ENCODE data around the gene P2RX1. TPM values are rescaled to one million over a fixed set of nuclear protein-coding genes. Genes with fewer than 3 reads are reported as not detected.

The P2RX1 gene
- total and polyA plus RNA-seq, 7 donors: 0.46 to 55.9 (median 4.3) TPM

DNA sequence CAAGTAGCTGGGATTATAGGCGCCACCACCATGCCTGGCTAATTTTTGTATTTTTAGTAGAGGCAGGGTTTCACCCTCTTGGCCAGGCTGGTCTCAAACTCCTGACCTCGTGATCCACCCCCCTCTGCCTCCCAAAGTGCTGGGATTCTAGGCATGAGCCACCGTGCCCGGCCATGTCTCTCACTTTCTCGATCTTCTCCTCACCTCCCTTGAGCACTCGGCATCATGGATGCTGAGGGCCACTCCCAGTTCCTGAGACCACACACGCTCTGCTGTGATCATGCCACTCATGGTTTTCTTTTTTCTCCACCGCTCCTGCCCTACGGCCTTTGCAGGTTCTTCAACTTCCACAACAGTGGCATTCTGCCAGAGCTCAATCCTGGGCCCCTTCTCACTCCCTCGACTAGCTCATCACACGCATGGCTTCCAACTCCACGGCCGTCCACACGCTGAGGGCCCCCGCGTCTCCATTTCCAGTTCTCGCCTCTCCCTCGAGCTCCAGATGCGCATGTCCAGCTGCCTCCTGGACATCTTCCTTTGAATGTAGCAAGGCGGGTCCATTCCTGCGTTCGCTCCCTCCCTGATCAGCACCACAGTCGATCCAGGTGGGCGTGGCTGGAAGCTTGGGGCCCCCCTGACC lies 64.7 kb downstream of the P2RX1 start:
- no peaks in the 10 kb centered on the region for H3K36me3 ChIP-seq
- peaks cover 0 to under 1% (median 0%) of the 10 kb centered on the region in 4 donors for H3K4me1 ChIP-seq
- no peaks in the 10 kb centered on the region for H3K27me3 ChIP-seq
- 84 to 86% methylated on average over 24 of the region's 24 CpGs for WGBS, 2 donors
- peak; percentile 45 for DNase-seq
- H3K4me3 ChIP-seq: no peak overlapping the region
- no peak for TF ChIP-seq POLR2A (IDR thresholded peaks at IDR 0.05)
- no peak for TF ChIP-seq POLR2AphosphoS5 (IDR thresholded peaks at IDR 0.05)
- no peak for TF ChIP-seq EP300 (IDR thresholded peaks at IDR 0.05)
- TF ChIP-seq, protein P1, sequence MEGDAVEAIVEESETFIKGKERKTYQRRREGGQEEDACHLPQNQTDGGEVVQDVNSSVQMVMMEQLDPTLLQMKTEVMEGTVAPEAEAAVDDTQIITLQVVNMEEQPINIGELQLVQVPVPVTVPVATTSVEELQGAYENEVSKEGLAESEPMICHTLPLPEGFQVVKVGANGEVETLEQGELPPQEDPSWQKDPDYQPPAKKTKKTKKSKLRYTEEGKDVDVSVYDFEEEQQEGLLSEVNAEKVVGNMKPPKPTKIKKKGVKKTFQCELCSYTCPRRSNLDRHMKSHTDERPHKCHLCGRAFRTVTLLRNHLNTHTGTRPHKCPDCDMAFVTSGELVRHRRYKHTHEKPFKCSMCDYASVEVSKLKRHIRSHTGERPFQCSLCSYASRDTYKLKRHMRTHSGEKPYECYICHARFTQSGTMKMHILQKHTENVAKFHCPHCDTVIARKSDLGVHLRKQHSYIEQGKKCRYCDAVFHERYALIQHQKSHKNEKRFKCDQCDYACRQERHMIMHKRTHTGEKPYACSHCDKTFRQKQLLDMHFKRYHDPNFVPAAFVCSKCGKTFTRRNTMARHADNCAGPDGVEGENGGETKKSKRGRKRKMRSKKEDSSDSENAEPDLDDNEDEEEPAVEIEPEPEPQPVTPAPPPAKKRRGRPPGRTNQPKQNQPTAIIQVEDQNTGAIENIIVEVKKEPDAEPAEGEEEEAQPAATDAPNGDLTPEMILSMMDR (IDR thresholded peaks at IDR 0.05): no peak
- H3K27ac ChIP-seq: no peak overlapping the region
- H3K9me3 ChIP-seq: no peaks in the 10 kb centered on the region
- intact Hi-C loops (cut with DNase I): no loop called here

DNA sequence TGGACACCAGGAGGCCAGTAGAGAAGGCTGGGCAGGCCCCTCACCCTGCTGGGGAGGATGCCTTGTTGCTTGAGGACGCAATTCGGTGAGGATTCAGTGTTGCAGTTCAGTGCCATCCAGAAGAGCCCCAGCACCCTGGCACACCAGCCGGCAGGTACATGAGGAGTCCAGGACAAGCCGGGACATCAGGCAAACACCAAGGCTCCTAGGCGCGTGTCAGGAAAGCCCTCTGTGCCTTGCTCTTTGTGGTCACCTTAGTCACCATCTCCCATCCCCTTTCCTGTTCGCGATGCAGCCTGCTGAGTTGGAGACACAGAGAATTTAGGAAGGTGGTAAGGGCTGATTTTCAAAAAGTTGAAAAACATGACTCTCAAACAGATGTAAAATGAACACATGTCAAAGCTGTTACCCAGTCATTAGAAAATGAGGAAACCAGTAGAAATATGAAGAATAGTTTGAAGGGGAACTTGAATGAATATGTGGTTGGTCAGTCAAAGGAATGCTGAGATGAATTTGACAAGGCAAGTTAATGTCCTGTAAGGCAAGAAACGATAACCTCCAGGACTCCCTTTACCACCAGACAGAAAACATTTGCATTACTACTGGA lies 67.9 kb downstream of the P2RX1 start:
- Histone ChIP-seq H3K4me1 (peaks cover 0 to 20% (median 19%) of the 10 kb centered on the region in 4 donors), H3K9me3 (no peaks in the 10 kb centered on the region), H3K36me3 (peaks cover 0 to 8% (median 0%) of the 10 kb centered on the region in 4 donors), H3K27me3 (no peaks in the 10 kb centered on the region), H3K27ac (no peak overlapping the region), H3K4me3 (no peak overlapping the region)
- DNase-seq: no peak
- WGBS, 2 donors: 77 to 90% methylated on average over 9 of the region's 9 CpGs
- TF ChIP-seq EP300 (IDR thresholded peaks at IDR 0.05): no peak
- TF ChIP-seq, protein P1 (IDR thresholded peaks at IDR 0.05): no peak
- TF ChIP-seq POLR2AphosphoS5 (IDR thresholded peaks at IDR 0.05): no peak
- no peak for TF ChIP-seq POLR2A (IDR thresholded peaks at IDR 0.05)
- intact Hi-C loops (cut with DNase I): no loop called here

DNA sequence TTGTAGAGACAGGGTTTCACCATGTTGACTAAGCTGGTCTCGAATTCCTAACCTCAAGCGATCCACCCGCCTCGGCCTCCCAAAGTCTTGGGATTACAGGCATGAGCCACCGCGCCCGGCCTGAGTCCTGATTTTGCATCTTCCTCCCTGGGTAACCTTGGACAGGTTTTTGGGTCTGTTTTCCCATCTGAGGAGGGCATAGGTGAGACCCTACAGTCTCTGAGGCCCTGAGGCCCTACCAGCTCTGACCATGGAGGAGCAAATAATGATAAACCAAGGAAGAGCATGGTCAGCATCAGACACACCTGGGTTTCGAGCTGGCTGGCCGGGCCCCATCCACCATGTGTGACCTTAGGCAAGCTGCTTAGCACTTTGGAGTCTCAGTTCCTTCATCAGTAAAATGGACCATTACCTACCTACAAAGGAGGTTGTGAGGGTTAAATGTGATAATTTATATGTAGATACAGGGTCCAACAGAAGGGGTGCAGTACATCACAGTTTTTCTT lies 69.0 kb downstream of the P2RX1 start:
- no peak for DNase-seq
- Histone ChIP-seq H3K4me3 (no peak overlapping the region), H3K9me3 (no peaks in the 10 kb centered on the region), H3K27ac (no peak overlapping the region), H3K36me3 (peaks cover 0 to 16% (median 2%) of the 10 kb centered on the region in 4 donors), H3K4me1 (peaks cover 0 to 22% (median 19%) of the 10 kb centered on the region in 4 donors), H3K27me3 (no peaks in the 10 kb centered on the region)
- 93 to 95% methylated on average over 9 of the region's 9 CpGs for WGBS, 2 donors
- no peak for TF ChIP-seq POLR2A (IDR thresholded peaks at IDR 0.05)
- TF ChIP-seq POLR2AphosphoS5 (IDR thresholded peaks at IDR 0.05): no peak
- TF ChIP-seq EP300 (IDR thresholded peaks at IDR 0.05): no peak
- TF ChIP-seq, protein P1 (IDR thresholded peaks at IDR 0.05): no peak
- intact Hi-C loops (cut with DNase I): loop anchor here (2.0 kb wide), 1 partner anchor 44 kb away; no protein-coding TSS in a partner anchor

Other genes with a start within 250 kb of the P2RX1 start
- gene TAX1BP3, start 247.9 kb downstream of the P2RX1 start, total RNA-seq: 10 to 100 TPM; 58.1 to 92.0 (median 63.5) TPM
- 100 to 1,000 TPM; 144 to 363 (median 351) TPM for gene TAX1BP3, start 247.9 kb downstream of the P2RX1 start, polyA plus RNA-seq
- gene EMC6, start 247.7 kb downstream of the P2RX1 start, total RNA-seq: 10 to 100 TPM in 3 of 4 donors, 1 to 10 TPM in 1; 4.4 to 21.7 (median 15.1) TPM
- 10 to 100 TPM; 68.5 to 90.5 (median 83.0) TPM for gene EMC6, start 247.7 kb downstream of the P2RX1 start, polyA plus RNA-seq
- gene P2RX5, start 220.3 kb downstream of the P2RX1 start, total RNA-seq: under 1 TPM; 0.27 to 0.83 (median 0.43) TPM
- 10 to 100 TPM in 1 of 3 donors, not detected in 2; 55.3 TPM for gene P2RX5, start 220.3 kb downstream of the P2RX1 start, polyA plus RNA-seq
- gene HASPIN, start 192.6 kb downstream of the P2RX1 start, total RNA-seq: under 1 TPM; under 0.01 to 0.83 (median 0.29) TPM
- gene HASPIN, start 192.6 kb downstream of the P2RX1 start, polyA plus RNA-seq: 1 to 10 TPM in 1 of 3 donors, under 1 TPM in 1, not detected in 1; 0.69 to 3.5 TPM
- gene ITGAE, start 115.3 kb downstream of the P2RX1 start, total RNA-seq: 10 to 100 TPM; 25.2 to 43.9 (median 33.8) TPM
- 10 to 100 TPM; 42.9 to 51.8 (median 43.2) TPM for gene ITGAE, start 115.3 kb downstream of the P2RX1 start, polyA plus RNA-seq
- 10 to 100 TPM; 20.9 to 23.0 (median 21.7) TPM for gene NCBP3, start 70.2 kb downstream of the P2RX1 start, total RNA-seq
- 10 to 100 TPM in 2 of 3 donors, 1 to 10 TPM in 1; 8.4 to 34.8 (median 11.6) TPM for gene NCBP3, start 70.2 kb downstream of the P2RX1 start, polyA plus RNA-seq
- gene CAMKK1, start 23.4 kb downstream of the P2RX1 start, total RNA-seq: 10 to 100 TPM in 1 of 4 donors, 1 to 10 TPM in 3; 3.8 to 12.8 (median 8.1) TPM
- 1 to 10 TPM in 2 of 3 donors, under 1 TPM in 1; 0.92 to 6.3 (median 2.4) TPM for gene CAMKK1, start 23.4 kb downstream of the P2RX1 start, polyA plus RNA-seq
- 10 to 100 TPM in 1 of 4 donors, 1 to 10 TPM in 3; 3.6 to 12.7 (median 5.0) TPM for gene ATP2A3, start 48.0 kb upstream of the P2RX1 start, total RNA-seq
- gene ATP2A3, start 48.0 kb upstream of the P2RX1 start, polyA plus RNA-seq: 100 to 1,000 TPM in 1 of 3 donors, 10 to 100 TPM in 2; 19.2 to 158 (median 21.6) TPM
- 10 to 100 TPM; 40.0 to 93.9 (median 46.5) TPM for gene ZZEF1, start 226.6 kb upstream of the P2RX1 start, total RNA-seq
- 10 to 100 TPM; 11.4 to 56.0 (median 17.3) TPM for gene ZZEF1, start 226.6 kb upstream of the P2RX1 start, polyA plus RNA-seq
- 10 to 100 TPM; 19.3 to 30.0 (median 21.5) TPM for gene CYB5D2, start 226.7 kb upstream of the P2RX1 start, total RNA-seq
- 10 to 100 TPM; 12.0 to 19.8 (median 12.3) TPM for gene CYB5D2, start 226.7 kb upstream of the P2RX1 start, polyA plus RNA-seq